Myocyte (in vitro differentiated cells): ENCODE data around the gene HMOX1. TPM values are rescaled to one million over a fixed set of nuclear protein-coding genes. Genes with fewer than 3 reads are reported as not detected.
A peak's percentile ranks its signal among the peaks of the same experiment; 100 is the strongest.
"Not testable (repeated sequence)": the region's sequence is repeated elsewhere in the genome, so short reads cannot be mapped to it uniquely, and the experiment has no call there.

Experiments
- DNase-seq: peaks from one replicate; pipeline ENCODE4 v3.0.0-alpha.2; 2012; ENCODE audit warnings: low read depth
- microRNA-seq: library from miRNA; unstranded; fragments of <30 nt; microRNA quantifications from one replicate; pipeline ENCODE4, GENCODE V29; 2016
- total RNA-seq: library from RNA; depleted of rRNA; stranded (reverse); fragments of >200 nt; gene quantifications from 2 replicates; pipeline ENCODE4 v1.2.3, GENCODE V29; 2014

The HMOX1 gene
- total RNA-seq, 1 donor from 2014 or later: 35.8 TPM

DNA sequence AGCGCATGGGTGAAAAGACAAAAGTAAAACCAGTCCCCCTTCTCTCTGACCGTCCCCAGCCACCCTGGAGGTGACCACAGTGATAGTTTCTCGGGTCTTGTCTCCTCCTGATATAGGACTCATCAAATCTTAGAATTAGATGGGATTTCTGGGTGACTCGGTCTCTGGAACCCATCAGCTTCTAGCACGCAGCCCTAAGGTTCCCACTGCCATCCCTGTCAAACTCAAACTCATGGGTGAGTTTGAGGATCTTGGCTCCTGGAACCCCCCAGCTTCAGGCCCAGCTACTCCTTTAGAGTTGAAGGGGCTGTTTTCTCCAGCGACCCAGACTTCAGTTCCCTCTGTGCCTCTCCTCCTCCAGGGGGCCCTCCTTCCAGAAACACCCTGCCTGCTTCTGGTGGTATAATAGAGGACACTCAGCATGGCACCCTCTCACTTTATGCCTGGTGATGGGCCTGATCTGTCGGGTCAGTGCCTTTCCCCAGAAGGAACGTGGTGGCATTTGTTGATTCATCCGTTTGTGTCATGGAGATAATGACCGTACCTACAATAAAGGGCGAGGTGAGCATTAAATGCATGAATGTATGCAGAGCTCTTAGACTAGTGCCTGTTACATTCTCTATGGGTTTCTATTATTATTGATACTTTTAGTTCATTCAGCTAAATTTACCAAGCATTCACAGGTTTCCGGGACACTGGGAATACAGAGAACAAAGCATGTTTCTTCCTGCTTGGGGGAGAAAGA lies 50.8 kb downstream of the HMOX1 start:
- DNase-seq: no peak

DNA sequence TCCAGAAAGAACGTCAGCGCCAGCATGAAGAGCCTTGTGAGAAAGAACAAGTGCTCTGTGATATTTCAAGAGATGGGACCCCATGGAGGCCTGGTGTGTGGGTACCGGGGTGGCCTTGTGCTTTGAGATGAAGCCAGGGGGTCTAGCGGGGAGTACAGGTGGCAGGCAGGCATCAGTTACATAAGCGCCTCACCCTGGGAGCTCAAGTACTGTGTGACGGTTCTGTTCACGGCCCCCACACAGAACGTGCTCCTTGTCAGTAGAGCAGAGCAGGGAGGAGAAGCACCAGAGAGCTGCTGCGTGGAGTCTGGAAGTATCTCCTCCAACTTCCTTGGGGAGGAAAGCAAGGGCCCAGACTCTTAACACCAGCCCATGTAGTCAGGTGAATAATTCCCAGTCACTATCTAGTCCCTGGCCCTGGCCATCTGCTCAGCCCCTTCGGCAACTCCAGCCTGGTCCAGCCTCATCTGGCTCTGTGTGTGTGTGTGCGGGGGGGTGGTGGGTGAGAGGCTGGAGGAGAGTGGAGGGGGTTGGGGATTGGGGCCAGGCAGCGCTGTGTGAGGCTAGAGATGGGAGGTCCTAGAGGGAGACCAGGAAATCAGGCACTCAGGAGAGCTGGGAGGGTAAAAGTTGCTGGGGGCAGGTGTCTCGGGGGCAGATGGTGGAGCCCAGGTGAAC lies 51.5 kb downstream of the HMOX1 start:
- no peak for DNase-seq

DNA sequence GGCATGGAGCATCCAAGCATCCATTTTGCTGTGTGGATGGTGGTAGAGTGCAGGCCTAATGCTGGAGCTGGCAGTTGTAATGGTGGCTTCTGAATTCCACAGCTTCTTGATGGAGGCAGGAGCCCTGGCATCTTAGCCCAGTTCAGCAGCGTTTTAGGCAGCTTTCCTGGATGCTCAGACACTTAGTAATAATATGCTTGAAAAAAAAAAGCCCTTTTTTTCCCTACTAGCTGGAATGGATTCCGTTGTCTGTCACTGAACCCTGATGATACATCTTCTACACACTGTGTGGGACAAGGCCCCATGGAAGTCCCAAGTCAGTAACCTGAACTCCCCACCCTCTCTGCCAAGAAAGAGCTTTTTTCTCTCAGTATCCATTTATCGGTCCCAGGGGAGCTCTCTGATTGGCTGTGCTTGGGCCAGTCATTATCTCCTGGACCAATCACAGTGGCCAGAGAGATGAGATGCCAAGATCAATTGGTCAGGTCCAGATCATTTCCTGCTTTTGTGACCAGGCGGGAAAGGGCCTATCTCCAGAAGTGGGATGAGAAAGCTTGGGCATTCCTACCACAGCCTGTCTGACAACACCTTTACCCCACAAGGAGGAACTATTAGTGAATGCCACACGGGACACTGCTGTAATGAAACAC lies 53.3 kb downstream of the HMOX1 start:
- DNase-seq: no peak

DNA sequence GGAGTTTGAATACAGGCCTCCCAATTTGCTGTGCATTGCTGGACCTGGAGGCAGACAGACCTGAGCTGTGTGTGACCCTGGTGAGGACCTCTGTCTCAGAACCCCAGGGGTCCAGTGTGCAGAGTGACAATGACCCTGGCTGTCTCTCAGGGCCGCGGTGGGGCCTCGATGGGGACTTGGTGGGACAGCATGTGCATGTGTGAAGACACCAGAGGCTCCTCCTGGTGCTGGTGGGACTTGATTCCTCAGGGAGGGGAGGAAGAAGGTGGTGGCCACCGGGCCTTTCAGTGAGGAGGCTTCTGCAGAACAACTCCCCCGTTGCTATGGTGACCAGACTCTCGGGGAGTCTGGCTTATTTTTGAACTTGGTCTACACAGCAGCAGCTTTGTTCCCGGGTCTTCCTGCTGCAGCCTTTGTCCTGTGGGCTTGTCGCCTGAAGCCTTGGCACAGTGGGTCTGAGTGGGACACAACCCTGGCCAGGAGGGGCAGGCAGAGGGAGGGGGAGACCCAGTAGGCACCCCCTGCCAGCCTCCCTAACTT lies 54.4 kb downstream of the HMOX1 start:
- no peak for DNase-seq

DNA sequence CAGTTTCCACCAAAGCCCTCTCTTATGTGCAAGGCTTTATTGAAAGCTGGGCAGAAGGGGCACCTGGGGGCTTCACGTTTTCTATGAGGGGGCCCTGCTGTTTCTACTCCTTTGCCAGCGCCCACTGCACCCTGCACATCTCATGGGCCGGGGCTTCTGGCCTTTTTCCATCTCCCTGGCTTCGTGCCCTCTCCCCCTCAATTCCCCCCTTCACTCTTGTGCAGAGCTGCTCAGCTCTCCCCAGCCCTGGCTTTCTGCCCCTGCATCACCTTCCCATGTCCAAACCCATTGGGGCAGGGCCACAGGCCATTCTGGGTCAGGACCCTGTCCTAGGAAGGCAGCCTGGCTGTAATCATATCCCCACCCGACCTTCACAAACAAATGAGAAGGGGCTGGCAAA lies 55.5 kb downstream of the HMOX1 start:
- DNase-seq: no peak

DNA sequence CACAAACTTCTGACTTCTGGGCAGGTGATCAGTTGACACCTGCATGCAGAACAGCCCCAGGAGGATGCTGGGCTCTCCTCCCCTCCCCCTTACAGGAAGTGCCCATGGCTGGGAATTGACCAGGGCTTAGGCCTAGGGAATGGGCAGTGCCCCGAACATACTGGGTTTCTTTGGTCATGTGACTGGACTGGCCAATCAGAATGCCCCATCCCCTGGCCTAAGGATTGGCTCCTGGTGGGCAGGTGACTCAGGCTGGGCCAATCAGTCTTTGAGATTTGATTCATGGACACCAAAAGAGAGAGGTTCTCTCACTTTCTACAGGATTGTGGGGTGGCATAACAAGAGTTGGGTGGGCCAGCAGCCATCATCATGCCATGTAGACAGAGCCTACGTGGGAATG lies 56.2 kb downstream of the HMOX1 start:
- DNase-seq: no peak

DNA sequence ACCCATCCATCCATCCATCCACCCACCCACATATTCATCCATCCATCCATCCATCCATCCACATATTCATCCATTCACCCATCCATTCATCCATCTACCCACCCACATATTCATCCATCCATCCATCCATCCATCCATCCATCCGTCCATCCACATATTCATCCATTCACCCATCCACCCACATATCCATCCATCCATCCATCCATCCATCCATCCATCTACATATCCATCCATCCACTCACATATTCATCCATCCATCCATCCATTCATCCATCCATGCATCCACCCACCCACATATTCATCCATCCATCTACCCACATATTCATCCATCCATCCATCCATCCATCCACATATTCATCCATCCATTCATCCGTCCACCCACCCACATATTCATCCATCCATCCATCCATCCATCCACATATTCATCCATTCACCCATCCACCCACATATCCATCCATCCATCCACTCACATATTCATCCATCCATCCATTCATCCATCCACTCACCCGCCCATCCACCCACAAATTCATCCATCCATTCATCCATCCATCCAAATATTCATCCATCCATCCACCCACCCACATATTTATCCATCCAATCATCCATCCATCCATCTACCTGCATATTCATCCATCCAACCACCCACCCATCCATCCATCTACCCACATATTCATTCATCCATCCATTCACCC lies 57.9 kb downstream of the HMOX1 start:
- not testable (repeated sequence) for DNase-seq

DNA sequence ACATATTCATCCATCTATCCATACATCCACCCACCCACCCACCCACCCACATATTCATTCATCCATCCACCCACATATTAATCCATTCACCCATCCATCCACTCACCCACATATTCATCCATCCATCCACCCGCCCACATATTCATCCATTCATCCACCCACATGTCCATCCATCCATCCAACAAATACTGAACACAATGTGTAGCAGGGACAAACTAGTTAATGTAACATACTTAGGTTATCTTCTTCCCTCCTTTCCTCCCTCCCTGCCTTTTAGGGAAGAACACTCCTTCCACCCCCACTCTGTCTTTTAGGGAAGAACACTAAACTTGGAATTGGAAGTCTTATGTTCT lies 58.4 kb downstream of the HMOX1 start:
- DNase-seq: no peak

DNA sequence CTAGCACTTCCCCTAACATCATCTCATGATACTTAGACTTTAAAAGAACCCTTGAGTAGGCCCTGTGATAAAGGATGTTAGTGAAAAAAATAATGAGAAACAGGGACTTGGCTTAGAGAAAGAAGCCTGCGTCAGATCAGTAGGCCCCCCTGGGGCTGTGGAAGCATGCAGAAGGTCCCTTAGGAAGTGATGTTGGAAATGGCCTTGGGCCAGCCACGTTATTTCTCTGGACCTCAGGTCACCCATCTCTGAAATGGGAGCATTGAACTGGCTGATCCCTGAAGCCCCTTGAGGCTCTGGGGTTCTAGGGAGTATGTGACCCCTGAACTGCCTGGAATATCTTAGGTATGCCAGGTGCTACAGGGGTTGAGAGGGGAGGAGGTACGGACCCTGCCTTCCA lies 59.2 kb downstream of the HMOX1 start:
- DNase-seq: no peak

DNA sequence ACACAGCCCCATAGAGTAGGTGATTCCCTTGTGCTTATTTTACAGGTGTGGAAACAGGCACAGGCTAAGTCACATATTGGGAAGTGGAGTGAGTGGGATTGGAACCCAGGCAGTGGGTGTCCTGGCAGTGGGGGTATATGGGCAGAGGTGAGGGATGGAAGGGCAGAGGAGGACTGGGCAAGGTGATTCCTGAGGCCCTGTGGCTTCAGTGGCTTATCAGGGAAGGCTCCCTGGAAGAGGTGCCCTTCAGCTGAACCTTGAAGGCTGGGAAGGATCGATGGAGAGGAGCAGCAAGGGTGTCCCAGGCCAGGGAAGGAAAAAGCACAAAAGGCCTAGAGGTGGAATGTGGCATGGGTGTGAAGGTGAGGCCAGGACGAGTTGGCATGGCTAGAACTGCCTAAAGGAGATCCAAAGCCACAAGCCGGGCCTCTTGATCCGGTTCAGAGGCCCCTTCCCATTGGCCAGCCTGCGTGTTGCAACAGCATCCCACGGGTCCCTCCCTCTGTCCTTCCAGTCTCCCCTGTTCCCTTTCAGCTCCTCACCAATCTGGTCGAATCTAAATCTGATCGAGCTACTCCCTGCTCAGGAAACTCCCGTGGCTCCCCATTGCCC lies 60.7 kb downstream of the HMOX1 start:
- no peak for DNase-seq

DNA sequence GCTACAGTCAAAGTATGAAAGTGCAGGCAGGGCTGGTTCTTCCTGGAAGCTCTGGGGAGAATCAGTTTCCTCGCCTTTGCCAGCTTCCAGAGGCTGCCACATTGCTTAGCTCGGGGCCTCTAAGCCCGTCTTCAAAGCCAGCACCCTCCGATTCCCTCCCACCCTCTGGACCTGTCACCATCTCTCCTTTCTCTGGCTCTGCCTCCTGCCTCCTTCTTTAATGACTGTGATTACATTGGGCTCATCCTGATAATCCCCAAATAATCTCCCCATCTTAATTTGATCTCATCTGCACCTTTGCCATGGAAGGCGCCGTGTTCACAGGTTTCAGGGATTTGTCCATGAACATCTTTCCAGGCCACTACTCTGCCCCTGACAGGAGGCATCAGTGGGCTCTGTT lies 61.6 kb downstream of the HMOX1 start:
- DNase-seq: no peak

DNA sequence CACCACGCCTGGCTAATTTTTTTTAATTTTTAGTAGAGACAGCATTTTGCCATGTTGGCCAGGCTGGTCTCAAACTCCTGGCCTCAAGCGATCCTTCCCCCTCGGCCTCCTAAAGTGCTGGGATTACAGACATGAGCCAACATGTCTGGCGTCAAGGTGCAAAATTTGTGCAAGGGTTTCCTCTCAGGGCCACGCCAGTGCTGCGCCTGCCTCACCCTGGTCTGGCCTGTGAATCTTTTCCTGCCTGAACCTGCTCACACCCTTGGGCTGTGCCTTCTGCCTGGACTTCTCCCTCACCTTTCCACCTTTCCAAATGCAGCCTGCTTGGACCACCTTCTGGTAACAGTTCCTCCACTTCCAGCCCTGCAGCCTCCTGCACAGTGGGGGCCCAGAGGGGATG lies 62.4 kb downstream of the HMOX1 start:
- no peak for DNase-seq

Small RNA genes lying within 50 kb of the gene (microRNA-seq; reads per million reads assigned to microRNA genes)
- gene MIR3909 (5.5 reads per million, percentile 23 among the genes with 10 or more reads in this experiment), gene MIR6069 (not detected)

Other genes starting within 250 kb of the HMOX1 start
- 10.4 and 12.5 TPM in 2 replicates for gene HMGXB4, start 123.6 kb upstream of the HMOX1 start, total RNA-seq
- 162 and 176 TPM in 2 replicates for gene TOM1, start 81.2 kb upstream of the HMOX1 start, total RNA-seq
- 5.4 and 12.1 TPM in 2 replicates for gene MCM5, start 19.0 kb downstream of the HMOX1 start, total RNA-seq
- 0.36 and 0.45 TPM in 2 replicates for gene RASD2, start 159.7 kb downstream of the HMOX1 start, total RNA-seq
- gene MB, start 236.2 kb downstream of the HMOX1 start, total RNA-seq: 3.9 and 6.2 TPM in 2 replicates